Stimulated activated CD8-positive, alpha-beta memory T cell treated with anti-CD3 and anti-CD28 coated beads, Interleukin-15, amount 100 ng/mL, for 48 hours (primary cell): Measurements from ENCODE around the gene OSBPL6.
A peak's percentile ranks its signal among the peaks of the same experiment; 100 is the strongest.
"Not testable (repeated sequence)": the region's sequence is repeated elsewhere in the genome, so short reads cannot be mapped to it uniquely, and the experiment has no call there.

Source experiments
- DNase-seq, 2 donors: peaks; one replicate each; pipeline ENCODE4 v3.0.0-alpha.2; 2020; ENCODE audit warnings: low read depth in 2 of 2

Gene OSBPL6

DNA sequence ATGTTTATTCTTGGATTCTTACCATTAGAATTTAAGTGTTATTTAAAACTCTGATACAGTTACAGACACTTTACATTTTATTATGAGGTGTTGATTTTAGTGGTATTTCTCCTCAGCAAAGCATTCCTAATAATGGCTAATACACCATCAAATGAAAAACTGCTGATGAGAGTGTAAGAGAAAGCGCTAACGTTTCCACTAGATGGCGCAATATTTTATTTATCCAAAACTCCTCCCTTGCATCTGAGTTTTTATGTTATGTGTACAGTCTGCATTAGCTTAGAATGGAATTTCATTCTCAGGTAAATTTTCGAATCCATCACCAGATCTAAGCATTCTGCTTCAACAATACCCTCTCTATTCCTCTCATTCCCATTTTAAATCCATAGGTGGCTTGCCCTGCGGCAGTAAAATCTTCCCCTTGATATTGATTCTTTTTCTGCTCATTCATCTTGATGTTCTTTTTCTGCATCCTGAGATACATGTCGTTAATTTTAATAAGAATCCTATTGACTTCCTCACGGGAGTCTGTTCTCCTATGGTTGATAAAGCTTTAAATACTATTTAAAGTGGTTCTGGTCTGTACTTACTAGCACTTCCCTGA, 202.8 kb downstream of the OSBPL6 start:
- no peak for DNase-seq

DNA sequence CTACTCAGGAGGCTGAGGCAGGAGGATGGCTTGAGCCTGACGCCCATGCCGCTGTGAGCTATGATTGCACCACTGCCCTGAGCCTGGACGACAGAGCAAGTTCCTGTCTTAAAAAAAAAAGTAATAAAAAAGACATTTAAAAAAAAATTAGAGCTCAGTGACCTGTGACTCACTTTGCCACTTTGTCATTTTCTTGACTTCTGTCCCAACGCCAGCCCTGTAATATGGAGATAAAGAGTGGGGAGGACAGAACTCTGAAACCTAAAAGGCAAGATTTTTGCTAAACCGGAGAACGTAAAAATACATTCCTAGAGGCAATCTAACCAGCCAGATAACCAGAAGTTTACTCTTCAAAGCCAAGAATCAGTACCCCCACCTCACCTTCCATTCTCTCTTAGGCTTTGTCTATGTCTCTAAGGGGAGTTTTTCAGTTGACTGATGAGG, 207.7 kb downstream of the OSBPL6 start:
- no peak for DNase-seq

DNA sequence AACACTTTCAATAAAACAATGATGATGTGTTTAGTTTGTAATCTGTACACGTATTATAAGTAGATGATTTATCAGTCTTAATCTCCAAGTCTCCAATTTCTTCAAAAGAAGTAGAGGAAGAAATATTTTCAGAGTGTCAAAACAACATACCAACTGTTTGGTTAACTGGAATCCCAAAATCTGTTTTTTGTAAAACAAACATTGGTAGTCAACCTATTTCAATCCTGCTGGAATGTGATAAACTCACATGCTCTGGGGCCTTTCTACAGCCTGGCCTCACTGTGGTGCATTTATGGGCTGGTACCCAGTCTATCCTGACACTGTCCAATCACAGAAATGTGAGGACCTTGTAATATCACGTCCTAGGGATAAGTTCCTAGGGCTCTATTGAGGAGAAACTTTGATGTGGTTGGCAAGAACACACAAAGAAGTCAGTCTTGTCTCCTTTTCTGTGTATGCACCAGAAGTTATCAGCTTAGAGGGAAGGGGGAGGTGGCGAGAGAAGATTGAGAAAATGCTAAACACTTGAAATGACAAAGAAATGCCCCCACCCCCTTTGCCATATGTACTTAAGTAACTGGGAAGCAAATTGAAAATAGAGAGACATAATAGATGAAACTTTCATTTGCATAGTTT, 209.5 kb downstream of the OSBPL6 start:
- DNase-seq, result no peak

DNA sequence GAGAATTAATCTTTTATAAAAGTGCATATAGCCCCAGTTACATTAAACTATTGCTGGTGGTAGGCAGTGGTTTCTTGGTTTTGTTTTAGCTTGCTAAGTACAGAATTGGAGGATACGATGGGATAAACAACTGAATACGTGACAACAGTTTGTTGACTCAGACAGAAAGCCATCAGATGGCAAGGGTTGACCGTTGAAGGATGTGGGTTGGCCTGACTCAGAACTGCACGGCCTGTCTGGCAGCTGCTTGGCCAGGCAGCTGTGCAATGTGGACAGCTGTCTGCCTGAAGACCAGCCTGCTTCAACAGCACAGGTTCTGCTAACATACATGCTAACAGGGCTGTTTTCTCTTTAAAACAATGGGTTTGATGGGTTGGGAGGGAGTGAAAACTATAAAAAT, 210.1 kb downstream of the OSBPL6 start:
- DNase-seq, result peak; percentile 4 to 9

DNA sequence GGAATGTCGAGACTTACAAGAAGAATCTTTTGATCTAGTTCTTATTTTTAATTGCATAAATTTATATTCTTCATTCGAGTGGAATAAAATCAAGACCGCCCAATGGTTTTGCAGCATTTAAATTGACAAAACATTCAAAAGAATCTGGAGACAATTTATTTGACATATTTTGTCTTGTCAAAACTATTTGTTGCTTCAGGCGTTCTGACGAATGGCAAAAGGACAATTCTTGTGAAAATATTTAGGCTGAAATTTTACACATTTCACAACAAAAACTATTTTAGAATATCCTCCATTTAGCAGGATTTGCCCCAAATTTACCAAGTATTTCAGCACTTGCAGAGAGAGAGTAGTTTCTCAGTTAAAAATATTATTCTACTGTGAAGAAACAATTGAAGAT, 214.9 kb downstream of the OSBPL6 start:
- DNase-seq, result no peak

DNA sequence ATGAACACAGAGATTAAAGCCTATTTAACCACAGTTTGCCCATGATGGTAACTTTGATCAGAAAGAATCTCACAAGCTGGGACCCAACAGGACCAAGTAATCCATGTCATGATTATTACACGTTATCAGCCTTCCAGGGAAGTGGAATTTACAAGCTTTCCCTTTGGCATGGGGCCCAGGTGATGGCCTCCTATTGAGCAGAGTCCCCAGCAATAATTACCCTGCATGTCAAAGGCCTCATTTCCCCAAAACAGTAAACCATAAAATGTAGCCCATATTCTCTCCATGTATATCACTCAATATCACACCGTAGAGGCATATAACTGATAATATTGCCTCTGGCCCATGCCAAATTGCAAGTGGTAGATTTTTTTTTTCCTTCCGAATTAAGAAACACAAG, 217.7 kb downstream of the OSBPL6 start:
- no peak for DNase-seq

DNA sequence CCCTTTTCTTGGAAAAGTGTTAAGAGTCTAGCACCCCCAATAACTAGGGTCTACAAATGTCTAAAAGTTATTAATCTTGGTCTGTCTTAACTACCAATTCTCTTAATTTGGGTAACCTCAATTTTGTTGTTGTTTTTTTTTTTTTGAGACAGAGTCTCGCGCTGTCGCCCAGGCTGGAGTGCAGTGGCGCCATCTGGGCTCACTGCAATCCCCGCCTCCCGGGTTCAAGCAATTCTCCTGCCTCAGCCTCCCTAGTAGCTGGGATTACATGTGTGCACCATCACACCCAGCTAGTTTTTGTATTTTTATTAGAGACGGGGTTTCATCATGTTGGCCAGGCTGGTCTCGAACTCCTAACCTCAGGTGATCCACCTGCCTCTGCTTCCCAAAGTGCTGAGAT, 218.1 kb downstream of the OSBPL6 start:
- DNase-seq, result not testable (repeated sequence)

DNA sequence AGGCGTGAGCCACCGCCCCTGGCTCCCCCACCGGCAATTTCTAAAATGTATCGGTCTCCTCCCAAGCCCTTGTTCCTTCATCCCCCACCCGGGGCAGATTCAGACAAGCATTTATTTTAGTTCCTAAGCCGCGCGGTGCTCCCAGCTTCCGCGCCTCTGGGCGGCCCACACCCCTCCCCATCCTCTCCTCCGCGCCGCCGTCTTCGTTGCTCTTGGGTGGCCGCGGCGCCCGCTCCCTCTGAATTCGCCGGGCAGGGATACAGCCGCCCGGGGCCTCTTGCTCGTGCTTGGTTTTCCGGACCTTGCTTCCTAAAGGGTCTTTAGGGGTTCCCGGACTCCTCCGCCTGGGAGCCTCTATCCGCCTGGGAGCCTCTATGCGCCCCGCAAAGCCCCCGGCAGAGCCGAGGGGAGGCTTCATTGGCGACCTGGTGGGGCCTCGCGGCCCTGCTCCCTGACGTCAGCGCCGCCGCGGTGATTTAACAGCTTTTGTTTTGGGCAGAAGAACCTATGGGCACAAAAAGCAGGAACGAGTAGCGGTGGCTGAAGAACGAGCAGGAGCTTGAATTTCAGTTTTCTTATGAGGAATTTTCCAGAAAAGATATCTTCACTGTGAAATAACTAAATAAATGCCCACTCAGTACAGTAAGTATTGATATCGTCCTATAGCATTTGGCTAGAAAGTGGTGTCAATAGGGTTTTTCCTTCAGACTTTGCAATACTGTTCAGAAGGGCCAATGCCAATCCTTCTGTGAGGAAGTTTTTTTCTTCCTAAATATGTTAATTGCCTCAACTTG, 219.4 kb downstream of the OSBPL6 start:
- DNase-seq, result peak; percentile 69 to 72

DNA sequence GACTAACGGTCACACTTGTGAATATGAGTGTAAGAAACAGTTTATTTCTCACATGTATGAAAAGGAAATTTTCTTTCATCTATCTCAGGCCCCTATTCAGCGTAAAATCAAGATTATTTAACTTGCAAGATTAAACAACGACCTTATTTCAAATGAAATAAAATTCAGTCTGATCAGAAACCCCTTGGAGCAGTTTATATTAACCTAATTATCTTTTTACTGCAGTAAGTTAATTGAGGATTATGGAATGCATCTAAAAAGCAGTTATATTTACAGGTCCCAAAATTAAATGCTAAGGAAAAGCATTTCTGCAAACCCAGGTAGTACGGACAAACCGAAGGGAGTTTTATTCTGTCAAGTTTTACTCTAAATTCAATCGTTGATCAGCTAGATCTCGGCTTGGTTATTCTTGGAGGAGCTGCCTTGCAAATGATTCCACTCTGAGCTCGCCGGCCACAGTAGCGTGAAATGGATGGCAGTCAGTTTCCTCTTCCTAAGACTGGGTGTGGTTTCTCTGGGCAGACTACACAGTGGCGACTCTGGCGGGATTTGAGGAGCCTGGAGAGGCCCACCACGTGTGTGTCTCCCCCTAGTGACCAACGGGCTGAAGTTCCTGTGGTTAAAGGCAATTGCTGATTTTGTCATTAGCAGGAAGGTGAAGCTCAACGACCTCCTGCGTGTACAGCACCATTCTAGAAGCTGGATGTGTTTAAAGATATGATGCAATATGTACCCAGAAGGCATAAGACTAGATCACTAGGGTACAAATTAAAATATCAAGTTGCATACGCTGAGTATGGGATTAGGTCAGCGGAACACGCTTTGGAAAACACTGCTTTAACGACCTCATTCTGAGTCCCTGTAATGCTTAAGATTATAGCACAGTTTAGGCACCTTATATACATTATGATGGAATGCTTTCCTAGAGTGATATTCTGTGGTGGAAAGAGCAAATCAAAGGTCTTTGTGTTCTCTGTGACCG, 220.2 kb downstream of the OSBPL6 start:
- peak; percentile 72 to 74 for DNase-seq

DNA sequence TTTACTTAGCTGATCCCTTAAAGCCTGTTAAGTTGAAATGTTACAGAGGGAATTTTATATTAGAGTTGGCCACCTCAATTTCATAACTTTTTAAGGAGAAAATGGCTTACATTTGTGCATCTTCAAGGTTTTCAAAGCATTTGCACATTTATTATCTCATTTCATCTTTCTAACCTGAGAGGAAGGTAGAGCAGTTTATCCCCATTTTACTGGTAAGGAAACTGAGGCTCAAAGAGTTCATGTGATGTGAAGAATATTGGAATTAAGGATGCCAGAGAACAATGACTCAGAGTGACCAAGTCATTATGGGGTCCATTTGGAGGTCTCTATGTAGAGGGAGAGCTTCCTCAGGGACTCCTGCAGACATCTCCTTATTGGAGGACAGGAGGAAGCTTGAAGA, 221.7 kb downstream of the OSBPL6 start:
- no peak for DNase-seq

DNA sequence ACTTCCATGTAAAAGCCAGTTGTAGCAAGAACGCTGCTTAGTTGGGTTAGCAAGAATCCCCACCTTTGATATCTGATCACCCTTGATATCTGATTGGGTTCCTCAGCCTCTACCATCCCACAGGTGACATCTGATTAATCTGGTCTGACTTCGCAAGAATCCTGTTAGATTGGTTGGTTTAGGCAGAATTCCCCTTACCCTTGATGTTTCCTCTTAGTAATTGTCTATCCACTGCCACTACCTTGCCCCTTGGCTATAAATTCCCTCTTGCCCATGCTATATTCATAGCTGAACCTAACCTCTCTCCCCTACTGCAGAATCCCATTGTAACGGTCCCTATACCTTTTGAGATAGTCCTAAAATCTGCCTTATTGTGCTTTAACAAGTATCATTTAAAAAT, 223.6 kb downstream of the OSBPL6 start:
- no peak for DNase-seq

DNA sequence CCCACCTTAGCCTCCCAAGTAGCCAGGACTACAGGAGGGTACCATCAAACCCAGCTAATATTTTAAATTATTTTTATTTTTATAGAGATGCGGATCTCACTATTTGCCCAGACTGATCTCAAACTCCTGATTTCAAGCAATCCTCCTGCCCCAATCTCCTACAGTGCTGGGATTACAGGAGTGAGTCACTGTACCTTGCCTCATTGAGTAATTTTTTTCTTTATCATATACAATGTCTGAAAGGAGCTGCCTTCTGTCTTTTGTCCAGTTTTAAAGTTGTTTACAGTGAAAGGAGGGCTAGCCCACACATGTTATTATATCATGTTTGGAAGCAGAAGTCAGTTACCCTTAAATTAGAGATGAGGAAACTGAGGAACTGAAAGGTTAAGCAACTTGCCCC, 224.1 kb downstream of the OSBPL6 start:
- DNase-seq, result no peak

DNA sequence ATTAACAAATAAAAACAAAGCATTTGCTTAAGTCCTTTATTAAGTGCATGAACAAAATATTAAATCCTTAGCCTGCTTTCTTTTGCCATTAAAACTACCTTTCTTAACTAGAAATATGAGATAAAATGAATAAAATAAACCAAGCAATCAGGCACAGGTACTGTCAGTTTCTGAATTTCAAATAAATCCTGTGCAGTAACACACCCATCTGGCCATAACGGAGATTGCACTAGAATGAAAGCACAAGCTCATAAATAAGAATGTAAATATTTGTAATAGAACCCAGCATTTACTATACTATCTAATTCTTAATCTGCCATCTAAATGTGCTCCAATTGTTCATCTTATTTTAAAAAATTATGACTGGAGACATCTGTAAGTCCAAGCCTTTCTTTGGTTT, 224.8 kb downstream of the OSBPL6 start:
- DNase-seq, result no peak

DNA sequence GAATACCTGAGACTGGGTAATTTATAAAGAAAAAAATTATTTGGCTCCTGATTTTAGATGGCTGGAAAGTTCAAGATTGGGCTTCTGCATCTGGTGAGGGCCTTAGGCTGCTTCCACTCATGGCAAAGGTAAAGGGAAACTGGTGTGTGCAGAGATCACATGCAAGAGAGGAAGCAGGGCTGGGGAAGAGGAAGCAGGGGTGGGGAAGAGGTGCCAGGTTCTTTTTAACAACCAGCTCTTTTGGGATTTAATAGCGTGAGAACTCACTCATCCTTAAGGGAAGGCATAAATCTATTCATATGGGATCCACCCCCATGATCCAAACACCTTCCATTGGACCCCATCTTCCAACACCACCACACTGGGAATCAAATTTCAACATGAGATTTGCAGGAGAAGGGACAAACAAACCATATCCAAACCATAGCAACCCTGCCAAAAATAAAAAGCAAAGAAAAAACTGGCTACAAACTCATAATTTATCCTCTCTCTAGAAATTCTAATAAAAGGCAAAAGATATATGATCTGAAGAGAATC, 226.2 kb downstream of the OSBPL6 start:
- no peak for DNase-seq

DNA sequence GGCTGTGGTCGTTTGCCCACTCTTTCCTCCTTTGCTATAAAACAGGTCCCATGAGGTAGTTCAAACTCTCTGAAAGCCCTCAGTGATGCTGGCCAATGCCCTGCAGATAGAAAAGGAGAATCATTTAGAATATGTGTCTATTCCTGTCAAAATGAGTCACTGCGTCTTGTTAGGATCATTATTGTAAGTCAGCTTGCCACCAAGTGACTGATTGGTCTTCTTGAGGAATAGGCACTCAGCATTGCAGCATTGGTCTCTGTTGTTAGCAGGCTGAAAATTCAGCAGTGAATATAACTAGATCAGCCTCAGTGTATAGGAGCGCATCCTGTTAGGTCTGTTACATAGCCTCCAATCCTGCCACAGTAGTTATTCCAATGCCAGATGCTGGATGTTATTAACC, 227.8 kb downstream of the OSBPL6 start:
- no peak for DNase-seq

DNA sequence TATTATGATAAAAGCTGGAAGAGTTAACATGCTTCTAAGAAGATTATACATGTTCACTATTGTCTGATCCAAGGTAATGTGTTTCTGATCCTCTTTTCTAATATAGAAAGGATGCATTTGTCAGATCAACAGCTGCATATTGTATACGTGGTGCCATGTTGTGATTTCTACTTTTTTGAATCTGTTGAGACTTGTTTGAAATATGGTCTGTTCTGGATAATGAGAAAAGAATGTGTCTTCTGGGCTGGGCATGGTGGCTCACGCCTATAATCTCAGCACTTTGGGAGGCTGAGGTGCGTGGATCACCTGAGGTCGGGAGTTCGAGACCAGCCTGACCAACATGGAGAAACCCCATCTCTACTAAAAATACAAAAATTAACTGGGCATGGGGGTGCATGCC, 229.4 kb downstream of the OSBPL6 start:
- DNase-seq, result not testable (repeated sequence)

DNA sequence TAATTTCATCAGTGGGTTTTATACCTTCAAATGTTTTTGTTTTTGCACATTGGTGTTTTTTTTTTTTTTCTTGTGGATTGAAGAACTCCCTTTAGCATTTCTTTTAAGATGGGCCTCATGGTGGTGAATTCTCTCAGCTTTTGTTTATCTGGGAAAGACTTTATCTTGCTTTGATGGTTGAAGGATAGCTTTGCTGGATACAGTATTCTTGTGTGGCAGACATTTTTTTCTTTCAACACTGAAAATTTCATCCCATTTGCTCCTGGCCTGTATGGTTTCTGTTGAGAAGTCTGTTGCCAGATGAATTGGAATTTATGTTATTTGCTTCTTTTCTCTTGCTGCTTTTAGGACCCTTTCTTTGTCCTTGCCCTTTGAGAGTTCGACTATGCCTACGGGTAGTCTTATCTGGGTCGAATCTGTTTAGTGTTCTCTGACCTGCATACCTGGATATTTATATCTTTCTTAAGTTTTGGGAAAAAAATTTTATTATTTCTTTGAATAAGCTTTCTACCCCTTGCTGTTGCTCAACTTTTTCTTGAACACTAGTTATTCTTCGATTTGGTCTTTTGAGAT, 231.0 kb downstream of the OSBPL6 start:
- DNase-seq, result no peak

DNA sequence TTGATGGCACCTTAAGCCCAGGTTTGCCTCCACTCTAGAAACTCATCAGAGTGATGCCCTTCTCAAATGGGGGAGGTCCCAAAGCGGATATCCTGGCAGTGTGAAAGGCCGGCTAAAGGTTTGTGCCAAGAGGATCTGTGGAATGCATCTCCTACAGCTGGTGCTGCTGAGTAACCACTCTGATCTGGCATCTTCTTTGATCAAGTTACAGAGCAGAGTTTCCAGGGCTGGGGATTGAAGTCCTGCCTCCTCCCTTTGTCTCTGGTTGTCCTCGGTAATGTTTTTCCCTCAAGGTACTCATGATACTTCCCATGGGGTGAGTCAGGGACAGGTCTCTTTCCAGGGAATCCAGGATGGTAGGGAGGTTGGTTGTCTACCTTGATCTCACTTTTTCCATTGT, 232.1 kb downstream of the OSBPL6 start:
- DNase-seq, result no peak

DNA sequence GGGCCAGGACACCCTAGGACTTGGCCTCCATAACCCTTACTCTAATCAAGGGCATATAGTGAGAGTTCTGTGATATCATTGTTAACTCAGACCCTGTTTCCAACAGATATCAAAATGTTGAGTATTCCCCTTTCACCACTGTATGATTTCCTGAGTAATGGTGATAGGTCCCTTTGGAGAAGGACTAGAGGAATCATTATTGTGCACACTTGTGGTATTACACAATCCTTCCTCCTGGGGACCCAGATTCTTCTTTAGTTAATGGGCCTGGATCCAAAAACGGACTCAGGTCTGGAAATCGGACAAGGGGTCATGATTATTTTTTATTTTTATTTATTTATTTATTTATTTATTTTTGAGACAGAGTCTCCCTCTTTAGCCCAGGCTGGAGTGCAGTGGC, 233.1 kb downstream of the OSBPL6 start:
- DNase-seq, result no peak

DNA sequence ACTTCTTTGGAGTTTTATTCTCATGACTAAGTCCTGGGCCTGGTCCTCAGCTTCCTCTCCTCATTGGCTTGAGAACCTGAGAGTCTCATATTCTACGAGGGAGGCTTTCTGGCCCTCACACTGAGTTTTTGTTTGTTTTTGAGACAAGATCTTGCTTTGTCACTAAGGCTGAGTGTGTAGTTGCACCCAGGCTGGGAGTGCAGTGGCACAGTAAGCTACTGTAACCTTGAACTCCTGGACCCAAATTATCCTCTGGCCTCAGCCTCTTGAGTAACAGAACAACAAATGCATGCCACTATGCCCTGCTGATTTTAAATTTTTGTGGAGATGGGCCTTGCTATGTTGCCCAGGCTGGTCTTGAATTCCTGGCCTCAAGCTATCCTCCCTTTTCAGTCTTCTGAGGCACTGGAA, 234.1 kb downstream of the OSBPL6 start:
- no peak for DNase-seq

DNA sequence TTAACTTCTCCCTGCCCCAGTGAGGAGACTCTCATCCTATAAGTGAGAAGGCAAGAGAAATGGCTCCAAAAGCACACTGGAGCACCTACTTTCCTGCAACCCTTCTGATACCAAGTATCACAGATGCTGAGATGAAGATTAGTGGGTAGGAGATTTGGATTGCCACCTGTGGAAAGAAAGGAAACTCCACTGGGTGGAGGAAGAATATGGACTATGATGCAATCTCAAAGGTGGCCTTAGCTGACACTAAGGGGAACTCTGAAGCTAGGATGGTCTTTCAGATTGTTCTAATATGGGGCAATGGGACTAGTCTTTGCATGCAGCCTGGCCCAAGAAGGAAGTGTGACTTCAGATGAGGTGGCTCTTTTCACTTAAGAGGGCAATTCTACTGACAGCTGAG, 235.0 kb downstream of the OSBPL6 start:
- no peak for DNase-seq
